CD14-positive monocyte (primary cell): ENCODE data around the gene ARHGAP18. TPM values are rescaled to one million over a fixed set of nuclear protein-coding genes. Genes with fewer than 3 reads are reported as not detected.
A peak's percentile ranks its signal among the peaks of the same experiment; 100 is the strongest.

ENCODE experiments used
- DNase-seq, 3 donors: peaks; one replicate each; pipeline ENCODE4 v3.0.0-alpha.2; 2011 to 2022
- H2AFZ ChIP-seq: 2 replicates; pipeline ENCODE4 v1.6.0; 2012; ENCODE audit warnings: mild to moderate bottlenecking, low read depth, low read length, inconsistent platforms; ENCODE audit not compliant: insufficient read depth, poor library complexity, severe bottlenecking
- H3K27ac ChIP-seq, 2 donors: 1 replicate in 1 of 2; 2 replicates in 1 of 2; pipeline ENCODE4 v1.5.1; 2012 to 2013; ENCODE audit warnings: low read length in 2 of 2, control low read depth in 1 of 2, inconsistent platforms in 1 of 2, low read depth in 1 of 2, mild to moderate bottlenecking in 1 of 2
- H3K27me3 ChIP-seq, 2 donors: one replicate each; pipeline versions ENCODE4 v1.6.0 to v1.6.1; 2011 to 2013; ENCODE audit warnings: low read length in 2 of 2; ENCODE audit not compliant: control insufficient read depth in 2 of 2, insufficient read depth in 2 of 2
- H3K36me3 ChIP-seq, 2 donors: replicated peaks in 1 of 2; 1 replicate in 1 of 2; 2 replicates in 1 of 2; pipeline versions ENCODE4 v1.5.1 to v1.6.1; 2012 to 2013; ENCODE audit warnings: low read length in 2 of 2, control low read depth in 1 of 2, inconsistent platforms in 1 of 2, mild to moderate bottlenecking in 1 of 2; ENCODE audit not compliant: insufficient read depth in 2 of 2, control insufficient read depth in 1 of 2
- H3K4me1 ChIP-seq, 2 donors: 1 replicate in 1 of 2; 2 replicates in 1 of 2; pipeline versions ENCODE4 v1.5.1 to v1.6.1; 2012 to 2013; ENCODE audit warnings: low read length in 2 of 2, control low read depth in 1 of 2, inconsistent platforms in 1 of 2, mild to moderate bottlenecking in 1 of 2, moderate library complexity in 1 of 2; ENCODE audit not compliant: insufficient read depth in 2 of 2, control insufficient read depth in 1 of 2
- H3K4me2 ChIP-seq: replicated peaks from 2 replicates; pipeline ENCODE3; 2012; ENCODE audit warnings: low read length, moderate library complexity, mild to moderate bottlenecking; ENCODE audit not compliant: poor library complexity, severe bottlenecking; ENCODE audit errors: extremely low read depth
- H3K4me3 ChIP-seq, 3 experiments: fragments of 200-600 bp in 1 of 3; sonication (generic) in 1 of 3; replicated peaks in 1 of 3; 1 replicate in 2 of 3; 2 replicates in 1 of 3; pipeline ENCODE4 v1.5.1; 2011 to 2013; ENCODE audit warnings: low read length in 3 of 3, mild to moderate bottlenecking in 3 of 3, control low read depth in 2 of 3, low read depth in 2 of 3, inconsistent platforms in 1 of 3, moderate library complexity in 1 of 3
- H3K79me2 ChIP-seq: 2 replicates; pipeline ENCODE4 v1.6.0; 2012; ENCODE audit warnings: mild to moderate bottlenecking, control low read depth, inconsistent platforms, low read length, moderate library complexity; ENCODE audit not compliant: insufficient read depth
- H3K9ac ChIP-seq: 2 replicates; pipeline ENCODE4 v1.6.0; 2017; ENCODE audit warnings: low read length, mild to moderate bottlenecking; ENCODE audit not compliant: insufficient read depth, poor library complexity, severe bottlenecking
- H3K9me3 ChIP-seq, 2 donors: replicated peaks in 1 of 2; 1 replicate in 1 of 2; 2 replicates in 1 of 2; pipeline versions ENCODE4 v1.5.1 to v1.6.1; 2012 to 2013; ENCODE audit warnings: low read length in 2 of 2, control low read depth in 1 of 2; ENCODE audit not compliant: control insufficient read depth in 1 of 2, insufficient read depth in 1 of 2
- H4K20me1 ChIP-seq: 2 replicates; pipeline ENCODE4 v1.6.0; 2012; ENCODE audit warnings: mild to moderate bottlenecking, low read length, control low read depth, moderate library complexity; ENCODE audit not compliant: insufficient read depth
- H3K27ac Mint-ChIP-seq, 7 donors: one replicate each; pipeline ENCODE4 v1.8.0; 2020; ENCODE audit warnings: mild to moderate bottlenecking in 7 of 7, mixed read lengths in 7 of 7, moderate library complexity in 6 of 7, inconsistent platforms in 2 of 7
- H3K27me3 Mint-ChIP-seq, 3 donors: one replicate each; pipeline ENCODE4 v1.8.0; 2021 to 2022; ENCODE audit warnings: low read depth in 3 of 3, mild to moderate bottlenecking in 3 of 3, mixed read lengths in 3 of 3, moderate library complexity in 3 of 3, inconsistent platforms in 1 of 3
- H3K36me3 Mint-ChIP-seq, 2 donors: one replicate each; pipeline ENCODE4 v1.8.0; 2020; ENCODE audit warnings: mixed read lengths in 2 of 2, inconsistent platforms in 1 of 2, mild to moderate bottlenecking in 1 of 2
- H3K4me1 Mint-ChIP-seq: one replicate; pipeline ENCODE4 v1.8.0; 2020; ENCODE audit warnings: mild to moderate bottlenecking, mixed read lengths
- H3K4me3 Mint-ChIP-seq, 2 donors: one replicate each; pipeline ENCODE4 v1.8.0; 2020; ENCODE audit warnings: mild to moderate bottlenecking in 2 of 2, mixed read lengths in 2 of 2, moderate library complexity in 1 of 2
- H3K9me3 Mint-ChIP-seq, 7 donors: one replicate each; pipeline ENCODE4 v1.8.0; 2020 to 2022; ENCODE audit warnings: mixed read lengths in 7 of 7, mild to moderate bottlenecking in 6 of 7, moderate library complexity in 6 of 7, inconsistent platforms in 2 of 7
- CTCF ChIP-seq: fragments of 200-600 bp; IDR thresholded peaks from one replicate; pipeline ENCODE4 v1.8.0; 2022; ENCODE audit warnings: antibody characterized with exemption, mild to moderate bottlenecking
- WGBS: methylation state at CpG from one replicate; pipeline ENCODE4 v1.1.5; 2013; ENCODE audit warnings: missing lambda C conversion rate; ENCODE audit not compliant: insufficient coverage; 5-methylcytosine and 5-hydroxymethylcytosine counted together
- intact Hi-C, 2 donors: fragments of 100-400 bp; cut with micrococcal nuclease; formaldehyde crosslinking; loops; one replicate each; pipeline versions ENCODE4 v1.15.0 to v1.15.1; 2023
- polyA plus RNA-seq, 3 donors: library from polyadenylated mRNA; depleted of rRNA in 1 of 3; unstranded in 2 of 3; stranded (reverse) in 1 of 3; fragments of 300-500 nt in 2 of 3; fragments of >200 nt in 1 of 3; fragmentation: Illumina TruSeq in 2 of 3; gene quantifications; 1 replicate in 2 of 3; 2 replicates in 1 of 3; pipeline ENCODE4 v1.2.3, GENCODE V29; 2012 to 2021

ARHGAP18 gene
- polyA plus RNA-seq, 3 donors = 3.7 to 5.6 (median 3.8) TPM

- Histone ChIP-seq H3K79me2 (no peaks in the 10 kb centered on the region), H2AFZ (no peak overlapping the region), H3K4me3 (no peak overlapping the region), H3K27me3 (no peaks in the 10 kb centered on the region), H4K20me1 (no peaks in the 10 kb centered on the region), H3K4me1 (no peaks in the 10 kb centered on the region), H3K4me2 (no peak overlapping the region), H3K36me3 (peaks cover 0 to 21% of the 10 kb centered on the region in 2 donors), H3K9ac (no peak overlapping the region), H3K27ac (no peak overlapping the region), H3K9me3 (no peaks in the 10 kb centered on the region)
- Mint-ChIP-seq H3K9me3 (no peaks in the 10 kb centered on the region), H3K4me3 (no peak overlapping the region), H3K36me3 (peaks cover 15 to 21% of the 10 kb centered on the region in 2 donors), H3K27me3 (no peaks in the 10 kb centered on the region), H3K4me1 (no peaks in the 10 kb centered on the region), H3K27ac (peak overlapping the region in 1 of 7 donors; percentile 5)
- intact Hi-C loops = loop anchor here (5.0 to 10.0 kb wide), 2 partner anchors 338 to 425 kb away; no protein-coding TSS in a partner anchor
- 93% methylated on average over 2 of the region's 5 CpGs for WGBS
- no peak for TF ChIP-seq CTCF
- DNase-seq = peak in 1 of 3 donors; percentile 4
Measured at GRCh38 chr6:129597023-129597713, 112.8 kb downstream of the ARHGAP18 start.

- H3K9ac ChIP-seq = no peak overlapping the region
- WGBS = 100% methylated on average over 1 of the region's 1 CpG
Measured at GRCh38 chr6:129596522-129596921, 113.5 kb downstream of the ARHGAP18 start.

More at GRCh38 chr6:129596522-129596921, 113.5 kb downstream of the ARHGAP18 start:
- no peaks in the 10 kb centered on the region for H3K9me3 Mint-ChIP-seq
- H4K20me1 ChIP-seq = no peaks in the 10 kb centered on the region
- H3K27me3 Mint-ChIP-seq = no peaks in the 10 kb centered on the region
- peaks cover 15 to 21% of the 10 kb centered on the region in 2 donors for H3K36me3 Mint-ChIP-seq
- no peaks in the 10 kb centered on the region for H3K9me3 ChIP-seq
- no peak overlapping the region for H3K27ac ChIP-seq
- H3K4me1 ChIP-seq = no peaks in the 10 kb centered on the region
- no peak overlapping the region for H3K4me2 ChIP-seq
- no peak overlapping the region for H3K4me3 ChIP-seq
- no peaks in the 10 kb centered on the region for H3K79me2 ChIP-seq
- H3K36me3 ChIP-seq = peaks cover 0 to 21% of the 10 kb centered on the region in 2 donors
- no peak for DNase-seq
- no peak for TF ChIP-seq CTCF
- no peak overlapping the region for H3K27ac Mint-ChIP-seq
- H2AFZ ChIP-seq = no peak overlapping the region
- no peaks in the 10 kb centered on the region for H3K4me1 Mint-ChIP-seq
- no peaks in the 10 kb centered on the region for H3K27me3 ChIP-seq
- no peak overlapping the region for H3K4me3 Mint-ChIP-seq
- intact Hi-C loops = loop anchor here (5.0 to 10.0 kb wide), 2 partner anchors 338 to 426 kb away; no protein-coding TSS in a partner anchor
